GM12878 (cell line): ENCODE measurements around the gene NUP210. TPM values are rescaled to one million over a fixed set of nuclear protein-coding genes. Genes with fewer than 3 reads are reported as not detected.

Experiments
- ATAC-seq: fragments of 200-7000 bp; cut with Tn5 transposase; 3 replicates; pipeline ENCODE4 v1.9.1; 2020; ENCODE audit warnings: mild to moderate bottlenecking, moderate library complexity
- BruUV-seq: library from RNA; stranded (reverse); fragments of 400-500 nt; replicated peaks from 2 replicates; lab custom pipeline; 2021; lab: Mats Ljungman, UMichigan
- CTCF ChIA-PET: fragments of 300-600 bp; sonication (Branson Sonifier 250); formaldehyde crosslinking; extraction: SDS; loops from one replicate; lab custom pipeline; 2021; ENCODE audit warnings: inconsistent platforms; lab: Yijun Ruan, JAX
- POLR2A ChIA-PET: fragments of 350-600 bp; formaldehyde crosslinking; extraction: SDS; loops from one replicate; lab custom pipeline; 2021; ENCODE audit warnings: inconsistent platforms; lab: Charles Lee
- RAD21 ChIA-PET: fragments of 300-600 bp; sonication (Branson Sonifier 250); formaldehyde crosslinking; loops from one replicate; lab custom pipeline; 2023; ENCODE audit warnings: antibody characterized with exemption; ENCODE audit not compliant: unreplicated experiment; lab: Charles Lee
- SMC1A ChIA-PET: fragments of 300-600 bp; sonication (Branson Sonifier 250); formaldehyde crosslinking; loops from one replicate; lab custom pipeline; 2023; ENCODE audit not compliant: unreplicated experiment, uncharacterized antibody; lab: Charles Lee
- DNase-seq: peaks from one replicate; pipeline ENCODE4 v3.0.0-alpha.2; 2011; ENCODE audit warnings: low read depth, low spot score
- FAIRE-seq: peaks from 3 replicates; lab custom pipeline; 2011; peaks lifted over from hg19 to GRCh38; lab: Jason Lieb, UNC
- H2AFZ ChIP-seq: 2 replicates; pipeline ENCODE4 v1.6.0; 2011; ENCODE audit warnings: low read depth, low read length, control low read depth; ENCODE audit not compliant: control insufficient read depth
- H3K27ac ChIP-seq: 2 replicates; pipeline ENCODE4 v1.5.1; 2011; ENCODE audit warnings: control low read depth; ENCODE audit not compliant: control insufficient read depth, insufficient read depth
- H3K27me3 ChIP-seq, 2 experiments: replicated peaks in 1 of 2; 2 replicates each; pipeline versions ENCODE4 v1.6.0 to v1.6.1; 2011; ENCODE audit warnings: low read length in 1 of 2; ENCODE audit not compliant: control insufficient read depth in 2 of 2, insufficient read depth in 2 of 2
- H3K36me3 ChIP-seq, 2 experiments: 2 replicates each; pipeline ENCODE4 v1.5.1; 2011; ENCODE audit warnings: low read length in 1 of 2; ENCODE audit not compliant: control insufficient read depth in 2 of 2, insufficient read depth in 2 of 2
- H3K4me1 ChIP-seq: 2 replicates; pipeline ENCODE4 v1.6.1; 2011; ENCODE audit warnings: mild to moderate bottlenecking, low read length, moderate library complexity, mixed read lengths; ENCODE audit not compliant: control insufficient read depth, insufficient read depth
- H3K4me2 ChIP-seq: 2 replicates; pipeline ENCODE4 v1.6.0; 2011; ENCODE audit warnings: control low read depth; ENCODE audit not compliant: control insufficient read depth, insufficient read depth
- H3K4me3 ChIP-seq: fragments of 200-600 bp; sonication (generic); 2 replicates; pipeline ENCODE4 v1.5.1; 2016
- H3K79me2 ChIP-seq: 2 replicates; pipeline ENCODE4 v1.6.0; 2011; ENCODE audit warnings: low read length; ENCODE audit not compliant: control insufficient read depth, insufficient read depth
- H3K9ac ChIP-seq: 2 replicates; pipeline ENCODE4 v1.8.0; 2011; ENCODE audit warnings: low read length, control low read depth, mixed read lengths; ENCODE audit not compliant: control insufficient read depth, insufficient read depth
- H3K9me3 ChIP-seq: replicated peaks from 3 replicates; pipeline ENCODE4 v1.5.1; 2011; ENCODE audit warnings: mild to moderate bottlenecking, low read length; ENCODE audit not compliant: control insufficient read depth, insufficient read depth
- H4K20me1 ChIP-seq: 2 replicates; pipeline ENCODE4 v1.6.0; 2011; ENCODE audit not compliant: control insufficient read depth, insufficient read depth
- FOXM1 ChIP-seq: IDR thresholded peaks from 2 replicates; pipeline ENCODE4 v1.6.1; 2012; ENCODE audit warnings: low read depth, mild to moderate bottlenecking, inconsistent platforms, low read length, moderate library complexity
- IRF3 ChIP-seq: fragments of 450-650 bp; IDR thresholded peaks from 2 replicates; pipeline ENCODE4 v1.6.1; 2014; ENCODE audit warnings: mild to moderate bottlenecking
- IRF4 ChIP-seq: IDR thresholded peaks from 2 replicates; pipeline ENCODE4 v1.6.1; 2011; ENCODE audit warnings: low read depth, low read length
- MYB ChIP-seq: fragments of 150-350 bp; IDR thresholded peaks from 2 replicates; pipeline ENCODE4 v1.6.1; 2014; ENCODE audit warnings: mild to moderate bottlenecking, low read depth, low read length, borderline replicate concordance
- NFXL1 ChIP-seq: fragments of 450-650 bp; IDR thresholded peaks from 2 replicates; pipeline ENCODE4 v1.6.1; 2017; ENCODE audit warnings: antibody characterized with exemption, mild to moderate bottlenecking, borderline replicate concordance
- NFYB ChIP-seq: IDR thresholded peaks from 2 replicates; pipeline ENCODE4 v1.6.1; 2011; ENCODE audit warnings: low read depth, mild to moderate bottlenecking, low read length, improper control_type of control experiment, moderate library complexity; ENCODE audit not compliant: insufficient read depth
- POLR2A ChIP-seq: IDR thresholded peaks from 2 replicates; pipeline ENCODE4 v1.6.1; 2011; ENCODE audit warnings: low read depth, mild to moderate bottlenecking, low read length
- RAD51 ChIP-seq: fragments of 450-650 bp; IDR thresholded peaks from 2 replicates; pipeline ENCODE4 v1.6.1; 2016; ENCODE audit warnings: moderate library complexity, mild to moderate bottlenecking, inconsistent platforms
- SPI1 ChIP-seq: IDR thresholded peaks from 2 replicates; pipeline ENCODE4 v1.6.1; 2011; ENCODE audit warnings: low read depth, mild to moderate bottlenecking, low read length, moderate library complexity, borderline replicate concordance; ENCODE audit not compliant: insufficient read depth
- TARDBP ChIP-seq: IDR thresholded peaks from 2 replicates; pipeline ENCODE4 v1.6.1; 2016; ENCODE audit warnings: borderline replicate concordance
- ZNF274 ChIP-seq: IDR thresholded peaks from one replicate; pipeline ENCODE4 v1.8.0; 2011; ENCODE audit not compliant: insufficient read length, insufficient read depth
- ZNF384 ChIP-seq: IDR thresholded peaks from 2 replicates; pipeline ENCODE4 v1.6.1; 2012; ENCODE audit warnings: low read depth, mild to moderate bottlenecking, low read length, improper control_type of control experiment, borderline replicate concordance
- WGBS: methylation state at CpG from one replicate; pipeline ENCODE4 v1.1.6; 2016; ENCODE audit warnings: low lambda C conversion rate; ENCODE audit not compliant: insufficient replicate concordance, insufficient coverage; ENCODE audit errors: missing lambda C conversion rate; 5-methylcytosine and 5-hydroxymethylcytosine counted together
- in situ Hi-C: fragments of 300-500 bp; cut with MboI; formaldehyde crosslinking; loops from 9 replicates; pipeline ENCODE4 v1.14.3; 2018; ENCODE audit warnings: mixed read lengths
- intact Hi-C: fragments of 100-400 bp; cut with micrococcal nuclease; formaldehyde crosslinking; loops from one replicate; pipeline ENCODE4 v1.14.2; 2022; ENCODE audit not compliant: unreplicated experiment
- polyA plus RNA-seq, 11 experiments: library from polyadenylated mRNA; depleted of rRNA in 4 of 11; unstranded in 6 of 11; stranded (reverse) in 5 of 11; fragments of >200 nt; fragmentation: Nextera tagmentation in 4 of 11; fragmentation: Illumina TruSeq in 1 of 11; extraction: Ambion mirVana in 4 of 11; extraction: Trizol in 1 of 11; gene quantifications; 1 replicate in 1 of 11; 2 replicates in 10 of 11; pipeline versions ENCODE4 v1.2.1 to v1.2.3, GENCODE V29; 2011 to 2016; ENCODE audit warnings: inconsistent platforms in 2 of 11, missing spikeins in 2 of 11, low read depth in 1 of 11
- total RNA-seq, 4 experiments: library from RNA; depleted of rRNA in 3 of 4; stranded (reverse); fragments of >200 nt in 3 of 4; fragmentation: Illumina TruSeq in 1 of 4; extraction: Trizol in 1 of 4; gene quantifications; 2 replicates each; pipeline versions ENCODE4 v1.2.1 to v1.2.3, GENCODE V29; 2013 to 2021

The NUP210 gene
- total and polyA plus RNA-seq, 10 of the 15 experiments (the other 5 are each of a cell fraction or from before 2014, with no cell fraction given), result 2.9 to 150 (median 76.0) TPM

- ChIA-PET POLR2A (no interaction called here), CTCF (no interaction called here), RAD21 (no interaction called here)
- Histone ChIP-seq H3K4me1 (no peaks in the 10 kb centered on the region), H3K9me3 (no peaks in the 10 kb centered on the region)
- no peak for ATAC-seq
- intact Hi-C loops, result no loop called here
- no peak for FAIRE-seq
- TF ChIP-seq NFYB (no peak), ZNF384 (no peak), IRF4 (no peak)
- TF ChIP-seq, all 136 proteins: peak for 0
- SMC1A ChIA-PET, result interaction anchor here (1.6 kb wide), 1 partner anchor 267 kb away, joined by 3 read pairs; no protein-coding TSS in a partner anchor
- 87% methylated on average over 7 of the region's 7 CpGs for WGBS
- no peak overlapping the region for H3K9ac ChIP-seq
- no peak overlapping the region for H2AFZ ChIP-seq
- DNase-seq, result no peak
- in situ Hi-C loops, result no loop called here
- H3K27ac ChIP-seq, result no peak overlapping the region
- no TSS peak for BruUV-seq
- H3K4me2 ChIP-seq, result no peak overlapping the region
- peaks cover 52 to 54% of the 10 kb centered on the region in 2 experiments for H3K36me3 ChIP-seq
- no peaks in the 10 kb centered on the region for H3K79me2 ChIP-seq
- no peaks in the 10 kb centered on the region for H4K20me1 ChIP-seq
- no peak overlapping the region for H3K4me3 ChIP-seq
- no peaks in the 10 kb centered on the region for H3K27me3 ChIP-seq
Measured at GRCh38 chr3:13358643-13359042, 61.5 kb downstream of the NUP210 start.

- CTCF ChIA-PET, result interaction anchor here (2.1 kb wide), 1 partner anchor 95 kb away, joined by 10 read pairs; no protein-coding TSS in a partner anchor
- in situ Hi-C loops (no loop called here), intact Hi-C loops (no loop called here)
- POLR2A ChIA-PET, result no interaction called here
- FAIRE-seq (no peak), DNase-seq (no peak), ATAC-seq (no peak)
- Histone ChIP-seq H3K27ac (no peak overlapping the region), H4K20me1 (no peaks in the 10 kb centered on the region), H3K9ac (no peak overlapping the region), H3K36me3 (peaks cover 54 to 57% of the 10 kb centered on the region in 2 experiments), H3K79me2 (no peaks in the 10 kb centered on the region), H2AFZ (no peak overlapping the region), H3K27me3 (no peaks in the 10 kb centered on the region)
- 91% methylated on average over 18 of the region's 18 CpGs for WGBS
- no TSS peak for BruUV-seq
- RAD21 ChIA-PET, result no interaction called here
- SMC1A ChIA-PET, result interaction anchor here (1.6 kb wide), 1 partner anchor 266 kb away, joined by 3 read pairs; no protein-coding TSS in a partner anchor
- no peak for TF ChIP-seq NFXL1
- TF ChIP-seq SPI1, result no peak
- no peak for TF ChIP-seq IRF3
- no peak for TF ChIP-seq ZNF274
- no peak for TF ChIP-seq MYB
- no peak for TF ChIP-seq POLR2A
- no peak for TF ChIP-seq TARDBP
- TF ChIP-seq RAD51, result no peak
- no peak for TF ChIP-seq FOXM1
- TF ChIP-seq, all 136 proteins: peak for 0
- Histone ChIP-seq H3K4me2 (no peak overlapping the region), H3K4me3 (no peak overlapping the region), H3K9me3 (no peaks in the 10 kb centered on the region), H3K4me1 (no peaks in the 10 kb centered on the region)
Measured at GRCh38 chr3:13358051-13358450, 62.1 kb downstream of the NUP210 start.
